NCI-H2227 treated with DMSO at 0.1 percent for 48 hours (cell line): ENCODE results near the gene PARP15.

Experiments
- DNase-seq: peaks from one replicate; lab custom pipeline; 2025; lab: John Stamatoyannopoulos, UW

The PARP15 gene

GRCh38 chr3:122572940-122573412 lies 4.5 kb upstream of the PARP15 start:
- no peak for DNase-seq

- DNase-seq: no peak
Measured at GRCh38 chr3:122576174-122576940, 1.1 kb upstream of the PARP15 start.

GRCh38 chr3:122578069-122578740 lies 755 bp downstream of the PARP15 start:
- no peak for DNase-seq

GRCh38 chr3:122580470-122580869 lies 3.0 kb downstream of the PARP15 start:
- DNase-seq: no peak

GRCh38 chr3:122581622-122582021 lies 4.2 kb downstream of the PARP15 start:
- DNase-seq: no peak

- DNase-seq: no peak
Measured at GRCh38 chr3:122582390-122582789, 4.9 kb downstream of the PARP15 start.

GRCh38 chr3:122586098-122586497 lies 8.6 kb downstream of the PARP15 start:
- DNase-seq: no peak

GRCh38 chr3:122586773-122587485 lies 9.5 kb downstream of the PARP15 start:
- no peak for DNase-seq

- no peak for DNase-seq
Measured at GRCh38 chr3:122587572-122587971, 10.1 kb downstream of the PARP15 start.

GRCh38 chr3:122589297-122589696 lies 11.8 kb downstream of the PARP15 start:
- no peak for DNase-seq

GRCh38 chr3:122590610-122591009 lies 13.2 kb downstream of the PARP15 start:
- DNase-seq: no peak

GRCh38 chr3:122594025-122594424 lies 16.6 kb downstream of the PARP15 start:
- DNase-seq: no peak

- no peak for DNase-seq
Measured at GRCh38 chr3:122598151-122598550, 20.7 kb downstream of the PARP15 start.

GRCh38 chr3:122598556-122598955 lies 21.1 kb downstream of the PARP15 start:
- DNase-seq: no peak

GRCh38 chr3:122602011-122602710 lies 24.7 kb downstream of the PARP15 start:
- DNase-seq: no peak

GRCh38 chr3:122603056-122603455 lies 25.6 kb downstream of the PARP15 start:
- DNase-seq: no peak

- no peak for DNase-seq
Measured at GRCh38 chr3:122606330-122606729, 28.9 kb downstream of the PARP15 start.

GRCh38 chr3:122608916-122609315 lies 31.5 kb downstream of the PARP15 start:
- DNase-seq: no peak

- DNase-seq: no peak
Measured at GRCh38 chr3:122609798-122610559, 32.5 kb downstream of the PARP15 start.

- no peak for DNase-seq
Measured at GRCh38 chr3:122612696-122613095, 35.2 kb downstream of the PARP15 start.

- no peak for DNase-seq
Measured at GRCh38 chr3:122615303-122615702, 37.9 kb downstream of the PARP15 start.
